C4-2B (cell line): Measurements from ENCODE around the gene KLF16.

Experiments
- H3K27ac ChIP-seq: fragments of 450-650 bp; 2 replicates; pipeline ENCODE4 v1.5.1; 2017
- ZFX ChIP-seq: fragments of 450-650 bp; IDR thresholded peaks from 2 replicates; pipeline ENCODE4 v1.6.1; 2017
- TF ChIP-seq, protein P1 (sequence below): fragments of 450-650 bp; conservative IDR thresholded peaks from 2 replicates; pipeline ENCODE4 v1.5.1; 2017; ENCODE audit warnings: mild to moderate bottlenecking

The KLF16 gene

GRCh38 chr19:1856698-1857603, 6.4 kb downstream of the KLF16 start:
- no peak for TF ChIP-seq ZFX
- TF ChIP-seq, protein P1, sequence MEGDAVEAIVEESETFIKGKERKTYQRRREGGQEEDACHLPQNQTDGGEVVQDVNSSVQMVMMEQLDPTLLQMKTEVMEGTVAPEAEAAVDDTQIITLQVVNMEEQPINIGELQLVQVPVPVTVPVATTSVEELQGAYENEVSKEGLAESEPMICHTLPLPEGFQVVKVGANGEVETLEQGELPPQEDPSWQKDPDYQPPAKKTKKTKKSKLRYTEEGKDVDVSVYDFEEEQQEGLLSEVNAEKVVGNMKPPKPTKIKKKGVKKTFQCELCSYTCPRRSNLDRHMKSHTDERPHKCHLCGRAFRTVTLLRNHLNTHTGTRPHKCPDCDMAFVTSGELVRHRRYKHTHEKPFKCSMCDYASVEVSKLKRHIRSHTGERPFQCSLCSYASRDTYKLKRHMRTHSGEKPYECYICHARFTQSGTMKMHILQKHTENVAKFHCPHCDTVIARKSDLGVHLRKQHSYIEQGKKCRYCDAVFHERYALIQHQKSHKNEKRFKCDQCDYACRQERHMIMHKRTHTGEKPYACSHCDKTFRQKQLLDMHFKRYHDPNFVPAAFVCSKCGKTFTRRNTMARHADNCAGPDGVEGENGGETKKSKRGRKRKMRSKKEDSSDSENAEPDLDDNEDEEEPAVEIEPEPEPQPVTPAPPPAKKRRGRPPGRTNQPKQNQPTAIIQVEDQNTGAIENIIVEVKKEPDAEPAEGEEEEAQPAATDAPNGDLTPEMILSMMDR = no peak

GRCh38 chr19:1856345-1856697, 7.1 kb downstream of the KLF16 start:
- TF ChIP-seq, protein P1 = no peak
- TF ChIP-seq ZFX = no peak
- peak overlapping the region; percentile 51 for H3K27ac ChIP-seq

More at GRCh38 chr19:1856698-1857603, 6.4 kb downstream of the KLF16 start:
- H3K27ac ChIP-seq = peak overlapping the region; percentile 51

DNA sequence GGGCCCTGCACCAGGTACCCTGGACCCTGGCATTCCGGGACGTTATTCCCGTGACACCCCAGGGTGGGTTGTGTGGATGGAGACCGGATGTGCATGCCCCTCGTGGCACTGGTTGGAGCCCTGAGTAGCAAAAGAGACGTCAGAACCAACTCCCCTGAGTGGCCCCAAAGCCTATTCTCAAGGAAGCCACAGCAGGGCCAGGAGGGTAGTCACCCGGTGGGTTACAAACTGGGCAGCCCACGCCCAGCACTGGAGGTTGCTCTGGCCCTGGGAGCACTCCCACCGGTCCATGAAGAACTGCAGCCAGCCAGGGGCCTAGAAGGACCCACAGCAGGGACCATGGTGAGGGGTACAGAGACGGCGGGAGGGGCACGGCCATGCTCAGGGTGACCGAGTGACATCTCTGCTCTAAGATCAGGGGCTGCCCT, 7.5 kb downstream of the KLF16 start:
- peak overlapping the region; percentile 51 for H3K27ac ChIP-seq
- TF ChIP-seq ZFX = no peak
- TF ChIP-seq, protein P1 = no peak

GRCh38 chr19:1855040-1855827, 8.1 kb downstream of the KLF16 start:
- TF ChIP-seq ZFX = no peak
- TF ChIP-seq, protein P1 = no peak
- H3K27ac ChIP-seq = peak overlapping the region; percentile 51

DNA sequence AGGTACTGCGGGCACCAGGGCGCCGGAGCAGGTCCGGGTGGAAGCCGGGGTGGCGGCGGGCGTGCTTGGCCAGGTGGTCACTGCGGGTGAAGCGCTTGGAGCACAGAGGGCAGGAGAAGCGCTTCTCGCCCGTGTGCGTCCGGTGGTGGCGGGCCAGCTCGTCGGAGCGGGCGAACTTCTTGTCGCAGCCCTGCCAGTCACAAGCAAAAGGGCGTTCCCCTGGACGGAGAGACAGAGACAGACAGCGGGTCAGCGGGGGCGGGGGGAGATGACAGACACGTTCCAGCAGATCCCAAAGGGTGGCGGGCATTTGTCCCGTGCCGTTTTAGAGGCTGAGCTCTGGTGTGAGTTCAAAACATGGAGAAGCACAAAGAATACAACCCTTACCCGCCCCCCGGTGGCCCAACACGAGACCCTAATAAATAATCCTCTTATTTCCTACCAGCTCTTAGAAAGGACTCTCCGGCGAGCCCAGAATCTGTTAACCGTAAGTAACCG, 8.8 kb downstream of the KLF16 start:
- peak overlapping the region; percentile 51 for H3K27ac ChIP-seq
- TF ChIP-seq ZFX = no peak
- TF ChIP-seq, protein P1 = no peak

DNA sequence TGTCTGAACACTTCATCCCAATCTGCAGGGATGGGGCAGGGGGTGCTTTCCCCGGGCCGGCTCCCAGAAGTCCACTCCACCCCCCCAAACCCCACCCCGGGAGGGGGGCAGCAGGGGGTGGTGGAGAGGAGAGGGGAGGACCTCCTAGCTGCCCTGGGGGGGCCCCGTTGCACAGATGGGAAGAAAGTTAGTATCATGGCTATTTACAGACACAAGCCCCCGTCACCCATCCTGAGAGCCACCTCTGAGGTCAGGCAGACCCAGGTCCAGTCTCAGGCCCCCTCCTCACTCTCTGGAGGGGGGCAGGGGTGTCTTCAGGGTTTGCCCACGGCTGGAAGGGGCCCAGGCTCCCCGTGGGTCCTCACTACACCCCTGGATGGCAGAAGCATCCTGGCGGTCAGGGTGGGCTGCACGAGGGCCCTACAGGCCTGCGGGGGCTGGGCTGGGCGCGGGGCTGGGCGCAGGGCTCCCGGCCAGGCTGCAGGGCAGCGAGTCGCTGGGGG, 9.3 kb downstream of the KLF16 start:
- no peak for TF ChIP-seq ZFX
- TF ChIP-seq, protein P1 = no peak
- H3K27ac ChIP-seq = peak overlapping the region; percentile 51; the same call in 1 of the 2 replicates
